Dermis microvascular lymphatic vessel endothelial cell (primary cell): ENCODE results near the gene ALKBH8. TPM values are rescaled to one million over a fixed set of nuclear protein-coding genes. Genes with fewer than 3 reads are reported as not detected.
"Not testable (repeated sequence)": the region's sequence is repeated elsewhere in the genome, so short reads cannot be mapped to it uniquely, and the experiment has no call there.

Source experiments
- DNase-seq, 2 donors: peaks; one replicate each; pipeline versions ENCODE4 v3.0.0 to v3.0.0-alpha.2; 2010; ENCODE audit warnings: low read depth in 2 of 2
- total RNA-seq: library from RNA; depleted of rRNA; stranded (reverse); fragments of >200 nt; gene quantifications from 2 replicates; pipeline ENCODE4 v1.2.1, GENCODE V29; 2014

Gene ALKBH8
- total RNA-seq, 1 donor from 2014 or later: 6.4 TPM

DNA sequence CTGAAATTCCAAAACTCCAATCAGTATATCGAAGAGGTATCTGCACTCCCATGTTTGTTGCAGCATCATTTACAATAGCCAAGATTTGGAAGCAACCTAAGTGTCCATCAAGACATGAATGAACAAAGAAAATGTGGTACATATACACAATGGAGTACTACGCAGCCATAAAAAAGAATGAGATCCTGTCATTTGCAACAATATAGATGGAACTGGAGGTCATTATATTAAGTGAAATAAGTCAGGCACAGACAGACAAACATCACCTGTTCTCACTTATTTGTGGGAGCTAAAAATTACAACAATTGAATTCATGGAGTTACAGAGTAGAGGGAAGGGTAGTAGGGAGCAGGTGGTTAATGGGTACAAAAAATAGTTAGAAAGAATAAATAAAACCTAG lies 13.6 kb upstream of the ALKBH8 start:
- DNase-seq: not testable (repeated sequence)

DNA sequence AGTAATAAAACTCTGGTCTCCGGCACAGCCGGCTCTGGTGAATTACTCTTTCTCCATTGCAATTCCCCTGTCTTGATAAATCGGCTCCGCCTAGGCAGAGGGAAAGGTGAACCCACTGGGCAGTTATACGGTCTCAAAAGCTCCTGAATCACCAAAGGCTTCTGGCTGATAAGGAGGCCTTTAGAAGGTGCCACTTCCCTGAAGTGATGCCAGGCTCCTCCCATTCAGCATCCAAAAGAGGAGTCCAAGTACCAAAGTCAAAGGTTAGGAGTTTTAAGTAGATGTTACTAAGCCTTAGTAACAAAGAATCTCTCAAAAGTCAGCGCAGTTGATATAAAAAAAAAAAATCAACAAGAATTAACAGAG lies 11.8 kb upstream of the ALKBH8 start:
- DNase-seq: no peak

DNA sequence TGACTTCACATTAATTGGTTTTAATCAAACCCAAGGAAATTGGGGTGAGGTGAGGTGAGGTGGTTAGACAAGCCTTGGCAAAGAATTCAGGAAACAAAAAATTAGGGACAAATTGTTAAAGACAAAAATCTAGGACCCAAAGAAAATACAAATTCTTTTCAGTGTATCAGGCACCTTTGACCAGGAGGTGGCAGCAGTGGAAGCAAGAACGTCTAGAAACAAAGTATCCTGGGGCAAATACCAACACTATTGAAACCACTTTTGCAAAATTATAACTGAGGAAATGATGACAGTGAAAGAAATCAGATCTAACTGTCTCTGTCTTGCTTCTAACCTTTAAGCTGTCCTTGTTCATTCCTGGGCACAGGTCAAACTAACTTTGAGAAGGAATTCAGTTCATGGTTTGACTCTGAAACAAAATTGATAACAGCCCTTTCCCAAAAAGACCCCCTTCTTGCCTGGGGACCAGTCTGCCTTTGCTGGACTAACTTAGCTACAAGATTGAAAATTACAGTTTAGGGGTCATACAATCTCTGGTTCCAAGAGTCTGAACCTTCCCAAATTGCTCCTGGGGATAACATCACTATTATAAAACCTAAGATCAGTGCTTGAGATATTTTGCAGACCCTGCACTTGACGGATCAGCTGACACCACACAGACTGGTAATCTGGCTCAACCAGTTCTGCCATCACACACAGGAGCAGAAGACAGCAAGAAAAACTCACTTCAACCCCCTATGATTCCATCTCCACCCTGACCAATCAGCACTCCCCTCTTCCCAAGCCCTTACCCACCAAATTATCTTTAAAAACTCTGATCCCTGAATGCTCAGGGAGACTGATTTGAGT lies 11.2 kb upstream of the ALKBH8 start:
- DNase-seq: peak in 1 of 2 donors; percentile 45

DNA sequence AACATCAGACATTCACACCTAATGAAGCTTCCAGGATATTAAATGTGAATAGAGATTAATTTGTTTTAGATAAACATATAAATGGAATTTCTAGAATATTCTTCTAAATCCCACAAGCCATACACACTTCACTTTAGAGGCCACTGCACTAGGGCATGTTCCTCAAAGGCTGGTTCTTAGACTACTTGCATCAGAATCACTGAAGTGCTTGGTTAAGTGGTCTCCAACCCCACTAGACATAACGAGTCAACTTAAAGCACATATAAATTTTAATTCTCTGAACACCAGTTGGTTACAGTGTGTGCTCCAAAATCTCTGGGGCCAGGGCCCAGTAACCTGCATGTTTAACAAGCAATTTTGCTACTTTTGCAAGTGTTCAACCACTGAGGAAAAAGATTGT lies 7.9 kb upstream of the ALKBH8 start:
- DNase-seq: no peak

DNA sequence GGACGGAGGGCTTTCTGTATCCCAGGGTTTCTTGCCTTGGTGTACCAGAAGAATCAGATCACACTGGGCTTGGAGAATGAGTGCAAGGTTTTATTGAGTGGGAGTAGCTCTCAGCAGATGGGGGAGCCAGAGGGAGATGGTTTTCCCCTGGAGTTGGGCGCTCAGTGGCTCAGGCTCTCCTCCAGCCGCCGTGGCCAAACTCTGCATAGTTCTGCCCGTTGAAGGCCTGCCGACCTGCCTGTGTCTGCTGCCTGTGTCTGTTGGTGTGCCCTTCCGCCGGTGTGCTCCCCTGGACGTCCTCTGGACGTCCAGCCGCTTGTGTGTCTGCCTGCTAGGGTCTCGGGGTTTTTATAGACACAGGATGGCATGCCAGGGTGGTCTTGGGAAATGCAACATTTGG lies 4.5 kb upstream of the ALKBH8 start:
- no peak for DNase-seq

DNA sequence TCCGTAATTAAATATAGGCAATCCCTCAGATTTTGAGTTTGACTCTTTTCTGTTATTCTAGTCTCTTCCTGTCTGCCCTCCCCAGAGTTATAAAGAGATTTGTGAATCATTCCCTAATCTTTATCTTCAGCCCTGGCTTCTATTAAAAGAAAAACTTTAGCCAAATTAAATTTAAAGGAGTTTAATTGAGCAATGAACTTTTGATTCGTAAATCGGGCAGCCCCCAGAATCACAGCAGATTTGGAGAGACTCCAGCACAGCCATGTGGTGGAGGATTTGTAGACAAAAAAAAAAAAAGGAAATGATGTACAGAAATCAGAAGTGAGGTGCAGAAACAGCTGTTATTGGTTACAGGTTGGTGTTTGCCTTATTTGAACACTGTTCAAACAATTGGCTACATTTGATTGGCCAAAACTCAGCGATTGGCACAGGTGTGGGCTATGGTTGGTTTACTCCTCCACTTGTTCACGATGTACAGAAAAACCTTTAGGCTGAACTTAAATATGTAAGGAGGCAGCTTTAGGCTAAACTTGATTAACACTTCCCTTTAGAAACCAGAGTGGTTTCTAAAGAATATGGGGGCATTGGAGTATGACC lies 2.3 kb upstream of the ALKBH8 start:
- no peak for DNase-seq

DNA sequence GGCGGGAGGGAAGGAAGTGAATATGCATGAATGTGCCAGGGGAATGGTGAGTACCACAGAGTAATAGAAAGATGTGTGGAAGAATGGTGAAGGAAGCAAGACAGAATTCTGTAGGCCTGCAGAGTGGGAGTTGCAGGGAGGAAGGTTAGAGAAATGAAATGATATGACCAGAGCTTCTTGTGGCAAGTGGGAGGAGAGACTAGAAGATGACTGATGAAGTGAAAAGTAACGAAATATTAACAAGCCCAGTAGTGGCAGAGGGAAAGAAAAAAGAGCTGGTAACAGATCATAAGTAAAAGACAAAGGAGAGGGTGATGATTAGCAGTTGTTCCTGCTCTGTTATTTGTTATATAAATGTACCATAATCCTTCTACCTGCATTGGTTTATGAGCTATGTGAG lies 1.0 kb upstream of the ALKBH8 start:
- no peak for DNase-seq

DNA sequence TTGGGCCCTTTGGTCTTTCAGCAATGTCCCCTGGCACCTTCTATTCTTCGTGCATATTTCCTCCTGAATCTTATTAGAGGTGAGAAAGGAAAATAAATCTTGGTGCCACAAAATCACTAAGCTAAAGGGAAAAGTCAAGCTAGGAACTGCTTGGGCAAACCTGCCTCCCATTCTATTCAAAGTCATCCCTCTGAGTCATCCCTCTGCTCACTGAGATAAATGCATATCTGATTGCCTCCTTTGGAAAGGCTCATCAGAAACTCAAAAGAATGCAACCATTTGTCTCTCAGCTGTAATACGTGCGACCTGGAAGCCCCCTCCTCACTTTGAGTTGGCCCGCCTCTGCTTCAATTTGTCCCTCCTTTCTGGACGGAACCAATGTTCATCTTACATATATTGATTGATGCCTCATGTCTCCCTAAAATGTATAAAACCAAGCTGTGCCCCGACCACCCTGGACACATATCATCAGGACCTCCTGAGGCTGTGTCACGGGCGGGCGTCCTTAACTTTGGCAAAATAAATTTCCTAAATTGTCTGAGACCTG lies 493 bp upstream of the ALKBH8 start:
- DNase-seq: peak in 1 of 2 donors; percentile 13

DNA sequence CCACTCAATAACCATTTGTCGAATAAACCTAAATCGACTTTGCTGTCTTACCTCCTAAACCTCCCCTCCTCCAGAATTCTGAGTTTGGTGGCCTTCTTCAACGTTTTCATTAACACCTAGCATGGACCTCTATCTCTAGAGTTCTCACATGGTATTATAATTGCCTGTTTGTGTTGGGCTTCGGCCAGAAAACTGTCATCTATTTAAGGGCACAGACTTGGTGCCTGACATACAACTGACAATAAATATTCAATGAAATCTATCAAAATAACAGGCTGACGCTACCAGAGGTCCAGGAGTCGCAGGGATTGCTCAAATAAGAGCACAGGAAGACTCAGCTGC lies 687 bp downstream of the ALKBH8 start:
- DNase-seq: no peak

DNA sequence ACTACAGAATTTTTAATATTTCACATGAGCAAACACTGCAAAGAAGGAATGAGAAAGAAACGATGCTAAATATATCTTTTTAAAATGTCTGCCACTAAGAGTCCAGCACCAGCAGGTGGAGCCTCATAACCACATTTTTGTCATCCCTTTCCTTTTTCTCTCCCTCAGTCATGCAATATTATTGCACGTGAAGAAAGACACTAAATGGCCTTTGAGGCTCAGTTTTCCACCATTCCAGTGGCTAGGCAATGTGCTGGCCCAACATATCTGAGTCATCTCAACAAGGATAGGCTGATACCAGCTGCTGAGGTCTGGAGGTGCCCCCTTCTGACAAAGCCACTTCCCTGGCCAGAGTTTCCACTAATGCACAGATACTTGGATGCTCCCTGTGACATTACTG lies 1.8 kb downstream of the ALKBH8 start:
- DNase-seq: peak in 1 of 2 donors; percentile 65

DNA sequence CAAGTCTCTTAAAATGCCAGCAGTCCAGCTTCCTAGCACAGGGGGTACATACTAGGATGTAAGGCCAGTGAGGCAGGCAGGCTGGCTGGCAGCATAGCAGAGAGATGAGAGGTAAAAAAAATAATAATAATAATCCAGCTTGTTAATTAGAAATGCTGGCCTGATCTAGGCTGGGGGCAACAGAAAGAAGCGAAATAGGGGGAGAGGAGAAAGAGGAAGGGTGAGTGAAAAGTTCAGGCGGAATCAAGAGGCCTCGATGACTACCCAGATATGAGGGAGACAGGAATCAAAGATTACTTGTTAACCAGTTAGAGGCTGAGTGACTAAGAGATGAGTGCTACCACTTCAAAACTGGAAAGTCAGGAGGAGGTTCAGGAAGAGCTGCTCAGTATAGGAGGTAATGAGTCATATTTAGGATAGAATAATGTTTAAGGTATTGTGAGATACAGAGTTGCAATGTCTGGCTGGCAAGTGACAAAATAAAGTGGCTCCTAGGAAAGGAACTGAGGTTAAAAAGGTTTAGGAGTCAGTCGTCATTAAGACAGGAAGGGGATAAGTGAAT lies 2.8 kb downstream of the ALKBH8 start:
- DNase-seq: peak in 1 of 2 donors; percentile 86

DNA sequence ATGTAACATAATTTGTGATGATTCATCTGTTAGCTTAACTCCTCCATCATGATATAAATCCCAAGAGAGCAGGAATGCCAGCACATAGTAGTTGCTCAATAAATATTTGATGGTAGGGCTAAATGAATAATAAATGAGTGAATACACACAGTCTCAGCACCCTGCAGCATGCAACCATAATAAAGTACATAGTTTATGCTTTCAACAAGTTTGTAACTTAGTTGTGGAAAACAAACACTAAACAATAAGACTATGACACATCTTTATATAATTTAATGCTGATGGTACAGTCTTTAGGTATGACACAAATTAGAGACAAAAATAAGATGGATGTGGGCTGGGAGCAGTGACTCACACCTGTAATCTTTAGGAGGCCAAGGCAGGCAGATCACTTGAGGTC lies 3.8 kb downstream of the ALKBH8 start:
- DNase-seq: no peak

DNA sequence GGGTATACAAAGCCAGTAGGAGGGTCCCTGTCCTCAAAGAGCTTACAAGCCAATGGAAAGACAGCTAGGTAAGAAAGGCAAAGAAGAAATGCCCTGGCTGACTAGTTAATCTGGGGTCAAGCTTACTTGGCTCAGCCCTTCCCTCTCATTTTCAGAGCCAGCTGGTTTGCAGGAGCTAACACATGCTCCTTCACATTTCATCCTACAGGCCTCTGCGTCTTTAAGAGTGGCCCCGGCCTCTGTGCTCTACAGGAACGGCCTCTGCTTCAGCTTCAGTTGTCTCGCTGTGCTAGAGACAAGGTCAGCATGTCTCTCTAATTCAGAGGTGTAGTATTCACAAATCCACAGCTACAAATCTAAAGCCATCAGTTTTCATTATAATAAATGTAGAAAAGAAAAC lies 15.2 kb downstream of the ALKBH8 start:
- no peak for DNase-seq

DNA sequence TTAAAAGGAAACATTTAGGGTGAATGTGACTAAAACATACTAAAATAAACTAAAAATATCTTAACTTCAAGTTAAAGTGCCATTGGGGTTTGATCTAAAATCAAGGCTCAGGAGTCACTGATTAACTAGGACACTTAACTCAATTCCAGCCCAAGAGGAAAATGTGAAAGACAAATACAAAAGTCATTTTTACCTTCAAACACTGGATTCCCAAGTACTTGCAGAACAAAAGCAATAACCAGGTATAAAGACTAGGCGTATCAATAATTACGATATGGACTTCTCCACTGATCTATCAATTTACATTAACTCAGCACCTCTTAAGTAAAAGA lies 15.6 kb downstream of the ALKBH8 start:
- DNase-seq: no peak

DNA sequence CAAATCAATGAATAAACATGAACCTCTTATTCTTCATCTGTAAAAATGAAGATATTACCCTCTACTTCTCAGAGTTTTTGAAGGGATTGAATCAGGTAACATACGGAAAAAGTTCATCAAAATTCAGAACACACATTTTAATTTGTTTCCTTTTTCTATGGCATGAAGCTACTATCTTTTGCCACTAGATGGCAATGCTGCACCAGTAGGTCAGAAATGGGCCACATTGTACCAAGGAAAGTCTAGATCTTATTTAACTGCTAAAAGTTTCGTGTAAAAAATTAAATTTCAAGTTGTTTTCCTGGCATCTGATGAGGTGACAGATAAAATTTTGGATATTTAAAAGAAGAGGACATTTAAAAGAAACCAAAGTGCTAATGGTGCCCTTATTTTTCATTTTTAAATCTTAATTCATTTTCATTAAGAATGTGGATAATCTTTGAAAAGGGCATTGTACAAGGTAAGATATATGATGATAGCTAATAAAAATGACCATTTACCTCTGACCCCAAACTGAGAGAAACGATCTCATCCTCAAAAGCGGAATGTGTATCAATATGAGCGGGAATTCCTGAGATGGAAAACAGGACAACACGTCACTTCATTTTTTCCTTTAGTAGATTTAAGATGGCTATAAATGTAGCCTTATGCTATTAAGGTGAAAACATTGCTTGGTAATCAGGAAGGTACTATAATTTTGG lies 16.1 kb downstream of the ALKBH8 start:
- peak in 1 of 2 donors; percentile 61 for DNase-seq

DNA sequence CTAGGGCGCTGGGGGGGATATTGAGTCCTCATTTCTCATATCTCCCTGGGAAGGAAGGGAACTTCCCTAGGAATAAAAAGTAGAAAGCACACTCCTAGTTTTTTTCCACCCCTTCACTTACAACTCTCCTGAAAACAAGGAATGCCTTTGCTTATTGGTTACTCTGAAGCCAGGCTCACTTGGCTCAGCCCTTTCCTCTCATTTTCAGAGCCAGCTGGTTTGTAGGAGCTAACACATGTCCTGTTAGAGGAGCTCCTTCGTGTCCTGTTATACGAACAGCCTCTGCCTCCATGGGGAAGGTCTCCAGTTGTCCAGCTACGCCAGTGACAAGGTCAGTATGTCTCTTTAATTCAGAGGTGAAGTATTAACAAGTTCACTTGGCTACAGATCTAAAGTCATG lies 17.6 kb downstream of the ALKBH8 start:
- peak in 1 of 2 donors; percentile 20 for DNase-seq

DNA sequence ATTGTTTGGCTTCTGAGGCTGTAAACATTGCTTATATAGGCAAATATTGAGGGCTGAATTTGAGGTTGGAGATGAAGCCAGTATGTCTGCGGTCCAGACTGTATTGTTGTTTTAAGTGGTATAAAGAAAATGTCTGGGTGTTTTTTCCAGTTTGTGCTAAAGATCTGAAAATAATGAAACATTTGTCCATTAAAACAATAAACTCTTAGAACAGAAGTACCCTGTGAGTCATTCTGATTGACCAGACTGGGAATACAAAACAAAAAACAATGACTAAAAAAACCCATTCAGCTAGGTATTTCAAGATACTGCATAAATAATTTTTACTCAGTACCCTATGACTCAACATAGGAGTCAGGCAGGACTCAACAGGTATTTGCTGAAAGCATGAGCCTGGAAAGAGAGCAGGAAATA lies 20.4 kb downstream of the ALKBH8 start:
- DNase-seq: peak; percentile 48 to 91

DNA sequence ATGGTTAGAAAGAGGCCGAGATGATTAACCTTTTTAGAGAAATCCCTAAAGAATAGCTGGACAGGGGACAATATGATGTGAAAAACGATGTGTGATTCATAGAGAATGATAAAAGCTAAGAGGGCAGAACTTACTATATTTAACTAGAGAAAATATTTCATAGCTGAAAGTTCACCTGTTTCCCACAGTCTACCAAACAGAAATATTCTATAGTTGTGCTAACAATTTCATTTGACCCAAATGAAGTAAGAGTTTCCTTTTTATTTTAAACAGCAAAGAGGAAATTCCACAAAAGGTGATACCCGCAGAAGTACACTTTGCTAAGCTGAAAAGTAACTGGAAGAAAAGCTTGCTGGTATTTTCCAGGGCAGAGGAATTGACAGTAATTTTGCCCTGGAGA lies 26.7 kb downstream of the ALKBH8 start:
- DNase-seq: peak; percentile 22 to 60

DNA sequence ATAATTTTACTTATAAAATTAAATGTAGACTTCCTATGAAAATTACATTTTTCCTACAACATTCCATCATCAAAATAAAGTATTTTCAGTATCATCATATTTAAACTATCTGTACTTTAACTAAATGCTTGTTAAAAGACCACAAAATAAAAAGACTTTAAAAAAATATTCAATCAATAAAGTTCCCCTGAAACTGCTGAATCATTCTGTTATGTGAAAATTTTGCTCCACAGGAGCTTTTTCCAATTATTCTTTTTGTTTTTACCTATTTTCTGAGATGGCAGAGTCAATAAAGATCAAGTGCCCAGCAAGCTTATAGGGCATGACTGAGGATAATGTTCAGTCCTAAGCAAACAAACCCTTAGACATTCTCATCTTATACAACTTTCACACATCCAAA lies 27.3 kb downstream of the ALKBH8 start:
- DNase-seq: no peak

DNA sequence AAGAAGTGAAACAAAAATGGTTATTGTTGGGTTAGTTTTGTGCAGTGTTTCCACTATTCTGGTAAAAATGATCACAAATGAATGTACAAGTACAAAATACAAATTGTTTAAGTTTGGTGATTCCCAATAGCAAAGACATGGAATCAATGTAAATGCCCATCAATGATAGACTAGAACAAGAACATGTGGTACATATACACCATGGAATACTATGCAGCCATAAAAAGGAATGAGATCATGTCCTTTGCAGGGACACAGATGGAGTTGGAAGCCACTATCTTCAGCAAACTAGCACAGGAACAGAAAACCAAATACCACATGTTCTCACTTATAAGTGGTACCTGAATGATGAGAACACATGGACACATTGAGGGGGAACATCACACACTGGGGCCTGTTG lies 28.4 kb downstream of the ALKBH8 start:
- not testable (repeated sequence) for DNase-seq

DNA sequence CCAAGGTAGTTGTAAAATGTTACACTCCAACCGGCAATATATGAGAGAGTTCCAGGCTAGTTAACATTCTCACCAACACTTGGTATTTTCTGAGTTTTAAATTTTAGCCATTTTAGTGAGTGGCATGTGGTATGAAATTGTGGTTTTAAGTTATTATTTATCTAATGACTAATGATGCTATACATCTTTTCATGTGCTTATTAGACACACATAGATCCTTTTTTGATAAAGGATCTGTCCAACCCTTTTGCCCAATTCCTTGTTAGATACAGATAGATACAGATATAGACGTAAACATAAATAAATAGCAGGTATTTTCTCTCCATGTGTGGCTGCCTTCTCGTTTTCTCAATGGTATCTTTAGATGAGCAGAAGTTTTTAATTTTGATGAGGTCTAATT lies 39.3 kb downstream of the ALKBH8 start:
- no peak for DNase-seq

DNA sequence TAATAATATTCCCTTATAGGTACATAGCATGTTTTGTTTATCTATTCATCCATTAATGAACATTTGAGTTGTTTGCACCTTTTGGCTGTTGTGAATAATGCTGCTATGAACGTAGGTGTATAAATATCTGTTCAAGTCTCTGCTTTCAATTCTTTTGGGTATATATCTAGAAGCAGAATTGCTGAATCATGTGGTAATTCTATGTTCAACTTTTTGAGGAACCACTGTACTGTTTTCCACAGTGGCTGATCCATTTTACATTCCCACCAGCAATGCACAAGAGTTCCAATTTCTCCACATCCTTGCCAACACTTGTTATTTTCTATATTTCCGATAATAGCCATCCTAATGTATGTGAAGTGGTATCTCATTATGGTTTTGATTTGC lies 56.7 kb downstream of the ALKBH8 start:
- DNase-seq: no peak
